ENCODE data around the gene EPHA5. TPM values are rescaled to one million over a fixed set of nuclear protein-coding genes. Genes with fewer than 3 reads are reported as not detected.

EPHA5 gene
- polyA plus RNA-seq, 1 experiment: 2.8 TPM

GRCh38 chr4:65665771-65666523 is 4.3 kb downstream of the EPHA5 start:
- TF ChIP-seq CTCF (IDR thresholded peaks at IDR 0.05; ENCODE audit: insufficient read depth, low read depth, low read length): no peak
- H3K4me3 ChIP-seq (ENCODE audit: low read depth, low read length): no peak overlapping the region
- ChIA-PET CTCF (no interaction called here), POLR2A (no interaction called here)
- H3K36me3 ChIP-seq (ENCODE audit: control insufficient read depth, insufficient read depth, low read length): no peaks in the 10 kb centered on the region
- DNase-seq (ENCODE audit: low read depth): no peak
- peaks cover 16% of the 10 kb centered on the region for H3K27me3 ChIP-seq (ENCODE audit: control insufficient read depth, insufficient read depth, low read length)

GRCh38 chr4:65661471-65661870 is 8.8 kb downstream of the EPHA5 start:
- CTCF ChIA-PET: no interaction called here

DNA sequence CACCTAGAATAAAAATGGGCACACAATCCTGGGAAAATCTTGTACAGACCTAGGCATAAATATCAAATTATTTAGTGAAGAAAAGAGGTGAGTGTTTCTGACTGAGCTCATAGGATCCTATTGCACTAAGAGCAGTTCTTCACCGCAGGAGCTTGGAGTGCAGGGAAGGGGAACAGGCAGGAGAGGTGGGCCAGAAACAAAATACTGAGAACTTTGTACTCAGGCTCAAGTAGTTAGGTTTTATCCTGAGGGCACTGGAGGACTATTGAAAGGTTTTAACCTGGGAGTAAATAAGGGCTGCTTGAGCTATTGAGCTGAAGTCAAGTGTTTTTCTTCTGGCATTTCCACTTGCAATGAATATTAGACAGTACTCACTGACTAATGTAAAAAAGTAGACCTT is 12.2 kb downstream of the EPHA5 start:
- ChIA-PET POLR2A (no interaction called here), CTCF (no interaction called here)
- H3K4me3 ChIP-seq (ENCODE audit: low read depth, low read length): no peak overlapping the region
- no peak for TF ChIP-seq CTCF (IDR thresholded peaks at IDR 0.05; ENCODE audit: insufficient read depth, low read depth, low read length)
- no peaks in the 10 kb centered on the region for H3K36me3 ChIP-seq (ENCODE audit: control insufficient read depth, insufficient read depth, low read length)
- no peaks in the 10 kb centered on the region for H3K27me3 ChIP-seq (ENCODE audit: control insufficient read depth, insufficient read depth, low read length)
- DNase-seq (ENCODE audit: low read depth): no peak

More at GRCh38 chr4:65661471-65661870, 8.8 kb downstream of the EPHA5 start:
- no peak for DNase-seq (ENCODE audit: low read depth)
- H3K4me3 ChIP-seq (ENCODE audit: low read depth, low read length): no peak overlapping the region
- POLR2A ChIA-PET: no interaction called here
- H3K36me3 ChIP-seq (ENCODE audit: control insufficient read depth, insufficient read depth, low read length): no peaks in the 10 kb centered on the region
- no peak for TF ChIP-seq CTCF (IDR thresholded peaks at IDR 0.05; ENCODE audit: insufficient read depth, low read depth, low read length)
- H3K27me3 ChIP-seq (ENCODE audit: control insufficient read depth, insufficient read depth, low read length): no peaks in the 10 kb centered on the region

- DNase-seq (ENCODE audit: low read depth): no peak
- ChIA-PET POLR2A (interaction anchor here (0.7 kb wide), 1 partner anchor 1144 kb away, joined by 3 read pairs; no protein-coding TSS in a partner anchor), CTCF (no interaction called here)
- no peaks in the 10 kb centered on the region for H3K27me3 ChIP-seq (ENCODE audit: control insufficient read depth, insufficient read depth, low read length)
- no peaks in the 10 kb centered on the region for H3K36me3 ChIP-seq (ENCODE audit: control insufficient read depth, insufficient read depth, low read length)
- H3K4me3 ChIP-seq (ENCODE audit: low read depth, low read length): no peak overlapping the region
- TF ChIP-seq CTCF (IDR thresholded peaks at IDR 0.05; ENCODE audit: insufficient read depth, low read depth, low read length): no peak
Measured at GRCh38 chr4:65656008-65656407, 14.3 kb downstream of the EPHA5 start.

- ChIA-PET POLR2A (no interaction called here), CTCF (no interaction called here)
- no peak for TF ChIP-seq CTCF (IDR thresholded peaks at IDR 0.05; ENCODE audit: insufficient read depth, low read depth, low read length)
- no peak for DNase-seq (ENCODE audit: low read depth)
- H3K4me3 ChIP-seq (ENCODE audit: low read depth, low read length): no peak overlapping the region
- H3K36me3 ChIP-seq (ENCODE audit: control insufficient read depth, insufficient read depth, low read length): no peaks in the 10 kb centered on the region
- no peaks in the 10 kb centered on the region for H3K27me3 ChIP-seq (ENCODE audit: control insufficient read depth, insufficient read depth, low read length)
Measured at GRCh38 chr4:65654976-65655375, 15.3 kb downstream of the EPHA5 start.

All from BJ (cell line).